NCI-H748 treated with DMSO at 0.1 percent for 48 hours (cell line): ENCODE results near the gene NTF3.
A peak's percentile ranks its signal among the peaks of the same experiment; 100 is the strongest.

Experiments used
- DNase-seq: peaks from one replicate; lab custom pipeline; 2025; lab: John Stamatoyannopoulos, UW

NTF3 gene

DNA sequence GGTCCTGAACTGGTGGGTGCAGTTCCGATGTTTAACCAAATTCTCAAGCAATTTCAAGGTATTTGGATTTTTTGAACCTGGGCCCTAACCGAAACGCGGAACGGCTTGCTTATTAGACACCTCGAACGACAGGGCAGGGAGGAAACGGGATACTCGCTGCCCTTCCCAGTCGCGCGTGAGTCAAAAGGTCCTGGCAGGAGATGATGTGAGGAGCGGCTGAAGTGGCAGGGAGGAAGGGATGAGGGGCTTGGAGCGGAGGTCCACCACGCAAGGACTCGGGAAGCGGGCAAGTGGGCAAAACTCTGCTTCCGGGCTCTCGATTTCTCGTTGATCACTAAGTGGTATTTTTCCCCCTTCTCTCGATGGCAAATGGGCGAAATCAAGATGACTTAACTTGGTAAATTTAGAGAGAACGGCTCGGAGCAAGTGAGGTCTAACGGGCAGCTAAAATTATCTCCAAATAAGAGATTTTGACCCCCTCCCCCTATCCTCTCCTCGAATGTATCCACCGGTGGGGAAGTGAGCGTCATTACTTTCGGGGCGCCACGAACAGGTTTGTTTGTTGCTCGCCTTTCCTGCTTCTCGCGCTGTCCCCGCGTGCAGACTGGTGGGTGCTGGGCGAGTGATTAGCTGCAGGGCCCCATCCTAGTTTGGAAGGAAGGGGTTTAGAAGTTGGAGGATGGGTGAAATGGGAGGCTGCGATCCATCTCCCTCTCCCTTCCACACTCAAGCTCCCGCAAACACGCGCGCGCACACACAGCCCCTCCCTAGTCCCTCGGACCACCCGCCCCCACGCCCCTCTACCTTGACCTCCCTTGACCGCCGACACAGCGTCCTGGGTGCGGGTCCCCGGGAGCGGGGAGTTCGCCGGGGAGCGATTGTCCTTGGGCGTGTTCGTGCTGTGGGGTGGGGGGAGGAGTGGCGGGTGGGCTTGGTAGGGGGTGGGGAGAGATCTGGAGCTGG lies 986 bp upstream of the NTF3 start:
- DNase-seq = no peak

GRCh38 chr12:5433081-5433844 lies 1.4 kb downstream of the NTF3 start:
- peak; percentile 7 for DNase-seq

GRCh38 chr12:5433845-5434646 lies 2.1 kb downstream of the NTF3 start:
- DNase-seq = no peak

- no peak for DNase-seq
These were observed 3.0 kb downstream of the NTF3 start for GRCh38 chr12:5434647-5435560.

- DNase-seq = no peak
These were observed 5.3 kb downstream of the NTF3 start for GRCh38 chr12:5437182-5437583.

DNA sequence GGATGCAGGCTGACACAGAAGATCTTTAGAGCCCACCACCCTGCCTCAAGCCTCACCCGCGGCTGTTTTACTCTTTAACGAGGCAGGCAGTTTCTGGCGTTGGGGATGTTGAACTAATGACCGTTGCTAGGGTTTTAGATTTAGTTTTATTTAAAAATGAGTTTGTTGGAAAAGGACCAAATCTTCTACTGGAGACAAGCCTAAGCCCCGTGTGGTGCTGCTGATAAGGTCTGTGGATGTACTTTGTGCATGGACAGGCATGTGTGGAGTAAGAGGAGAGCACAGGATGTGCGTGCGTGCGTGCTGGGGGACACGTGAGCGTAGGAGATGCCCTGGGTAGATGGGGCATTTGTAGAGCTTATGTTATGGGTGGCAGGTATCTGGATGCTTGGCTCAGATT lies 5.7 kb downstream of the NTF3 start:
- no peak for DNase-seq

DNA sequence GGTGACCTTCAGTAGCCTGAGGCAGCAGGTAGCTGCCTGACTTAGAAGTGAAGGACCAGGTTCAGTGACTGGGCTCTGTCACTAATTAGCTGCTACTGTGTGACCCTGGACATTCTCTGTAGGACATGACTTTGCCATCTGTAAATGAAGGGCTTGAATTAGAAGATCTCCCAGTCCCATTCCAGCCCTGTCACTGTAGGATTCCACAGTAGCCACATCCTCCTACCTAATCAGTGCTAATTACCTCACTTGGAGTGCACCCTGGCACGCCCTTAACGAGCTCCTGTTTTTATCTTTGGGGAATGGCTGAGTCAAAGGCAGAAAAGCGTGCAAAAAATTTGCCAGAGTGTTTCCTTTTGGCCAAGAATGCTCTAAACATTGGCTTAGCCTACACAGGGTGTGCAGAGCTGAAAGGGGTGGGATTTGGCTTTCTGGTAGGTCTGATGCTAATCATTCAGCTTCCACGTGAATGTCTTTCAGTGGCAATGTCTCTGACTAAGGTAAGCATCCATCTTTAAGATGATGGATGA lies 6.8 kb downstream of the NTF3 start:
- no peak for DNase-seq

DNA sequence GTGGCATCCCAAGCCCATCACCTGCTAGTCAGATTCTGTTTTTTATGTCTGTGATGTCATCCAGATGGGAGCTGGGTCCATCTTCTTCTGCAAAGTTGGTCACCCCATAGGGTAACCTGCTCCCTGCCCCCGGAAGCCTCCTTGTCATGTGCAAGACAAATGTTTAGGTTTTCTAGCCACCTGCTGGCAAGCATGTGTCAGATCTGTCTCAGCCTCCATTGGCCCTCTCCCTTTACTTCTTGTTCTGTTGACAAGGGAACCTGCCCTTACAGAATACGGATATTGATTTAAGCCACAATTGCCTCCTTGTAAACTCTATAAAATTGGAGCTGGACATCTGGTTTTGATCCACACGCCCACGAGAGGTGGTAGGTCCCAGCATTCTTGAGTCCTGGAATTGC lies 7.5 kb downstream of the NTF3 start:
- DNase-seq = no peak

DNA sequence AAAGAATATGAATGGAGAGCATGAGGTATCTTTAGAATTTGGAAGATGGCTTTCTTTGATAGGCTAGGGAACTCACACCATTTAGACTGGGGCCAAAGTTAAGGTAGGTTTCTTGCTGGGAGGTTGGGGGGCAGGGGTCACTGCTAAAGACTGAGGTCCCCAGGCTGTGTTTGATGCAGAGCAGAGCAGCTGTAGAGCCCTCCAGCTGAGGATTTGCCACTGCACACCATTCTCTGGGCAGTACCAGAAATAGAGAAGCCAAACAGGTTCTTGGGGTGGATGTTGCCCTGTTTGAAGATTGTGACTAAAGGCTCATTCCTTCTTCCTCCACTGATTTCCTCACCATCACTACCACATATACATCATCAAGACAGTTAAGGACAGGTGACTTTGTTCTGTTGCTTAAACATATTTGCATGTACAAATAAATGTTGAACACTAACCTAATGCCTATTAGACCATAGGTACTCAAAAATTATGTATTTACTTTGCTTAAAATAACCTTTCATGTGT lies 7.9 kb downstream of the NTF3 start:
- DNase-seq = no peak

GRCh38 chr12:5440978-5441377 lies 9.1 kb downstream of the NTF3 start:
- DNase-seq = no peak

DNA sequence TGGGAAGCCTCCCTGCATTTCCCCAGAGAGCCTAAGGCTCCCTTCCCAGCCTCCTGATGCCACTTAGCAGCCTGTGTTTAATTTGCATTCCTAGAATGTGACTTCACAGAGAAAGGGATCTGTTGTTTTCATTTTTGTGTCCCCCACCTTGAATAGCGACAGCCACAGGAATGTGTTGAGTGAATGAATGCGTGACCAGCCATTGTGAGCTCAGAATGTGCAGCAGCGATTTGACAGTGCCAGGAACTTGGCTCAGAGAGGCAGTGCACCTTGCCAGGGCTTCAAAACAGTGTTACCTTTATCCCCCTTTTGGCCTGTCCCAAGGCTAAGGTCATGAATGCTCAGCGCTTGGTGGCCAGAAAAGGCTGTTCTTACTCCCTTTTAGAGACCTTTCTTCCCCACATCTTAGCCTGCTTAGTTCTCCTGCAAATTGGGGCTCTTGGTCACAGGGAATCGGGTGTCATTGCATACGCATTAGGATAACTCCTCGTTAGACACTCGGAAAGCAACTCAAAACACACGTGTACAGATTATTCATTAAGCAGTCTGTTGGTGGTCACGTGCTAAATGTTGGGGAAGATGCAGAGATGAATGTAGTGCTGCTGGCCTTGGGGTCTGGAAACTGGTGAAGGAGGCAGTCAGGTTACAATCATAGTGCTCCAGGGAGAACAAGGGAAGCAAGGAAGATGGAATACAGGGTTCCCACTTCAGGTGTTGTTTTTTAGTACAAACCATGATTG lies 9.8 kb downstream of the NTF3 start:
- no peak for DNase-seq

GRCh38 chr12:5442251-5443006 lies 10.5 kb downstream of the NTF3 start:
- DNase-seq = peak; percentile 23

GRCh38 chr12:5444520-5444919 lies 12.6 kb downstream of the NTF3 start:
- no peak for DNase-seq

DNA sequence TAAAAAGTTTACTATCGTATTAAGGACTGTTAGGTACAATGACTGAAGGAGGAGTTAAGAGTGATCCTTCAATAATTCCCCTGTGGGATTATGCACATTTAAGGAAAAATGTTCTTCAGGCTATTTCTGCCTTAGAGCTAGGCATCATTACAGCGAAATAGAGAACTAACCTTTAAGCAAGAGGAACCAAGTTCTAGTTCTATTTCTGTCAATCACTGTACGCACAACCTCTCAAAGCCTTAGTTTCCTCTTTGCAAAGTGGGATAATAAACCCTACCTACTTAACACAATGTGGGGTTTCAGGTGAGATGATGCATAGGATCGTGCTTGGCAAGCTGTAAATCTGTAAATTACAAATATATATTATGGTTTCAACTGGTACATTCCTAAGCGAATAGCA lies 15.4 kb downstream of the NTF3 start:
- DNase-seq = no peak

DNA sequence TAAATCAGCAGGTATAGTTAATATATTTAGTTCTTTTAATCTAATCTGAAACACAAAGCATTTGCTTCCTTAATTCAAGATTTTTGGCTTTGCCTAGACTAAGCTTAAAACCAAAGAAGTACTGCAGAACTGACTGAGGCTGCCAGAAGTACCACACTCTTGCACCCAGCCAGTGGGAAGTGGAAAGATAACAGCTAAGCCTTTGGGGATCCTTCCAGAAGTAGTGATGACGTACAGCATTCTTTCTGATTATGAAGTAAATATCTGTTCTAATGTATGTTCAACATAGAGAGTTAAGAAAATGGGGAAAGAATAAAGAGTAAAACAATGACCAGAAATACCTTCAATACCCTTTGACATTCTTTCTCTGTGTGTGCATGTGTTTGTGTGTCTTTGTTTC lies 19.3 kb downstream of the NTF3 start:
- DNase-seq = no peak

- DNase-seq = no peak
These were observed 20.7 kb downstream of the NTF3 start for GRCh38 chr12:5452569-5452968.

- DNase-seq = no peak
These were observed 21.6 kb downstream of the NTF3 start for GRCh38 chr12:5453466-5453865.

GRCh38 chr12:5455045-5455444 lies 23.1 kb downstream of the NTF3 start:
- no peak for DNase-seq

GRCh38 chr12:5456030-5456429 lies 24.1 kb downstream of the NTF3 start:
- DNase-seq = no peak
